DND-41 (cell line): ENCODE data around the gene PI16.

ENCODE experiments used
- ATAC-seq: fragments of 200-7000 bp; cut with Tn5 transposase; 3 replicates; pipeline ENCODE4 v1.9.1; 2021; ENCODE audit warnings: low read depth; ENCODE audit not compliant: insufficient read depth
- DNase-seq: peaks from one replicate; pipeline ENCODE4 v3.0.0-alpha.2; 2020
- H2AFZ ChIP-seq: 2 replicates; pipeline ENCODE4 v1.6.0; 2012; ENCODE audit warnings: low read depth, low read length
- H3K27ac ChIP-seq: 2 replicates; pipeline ENCODE4 v1.5.1; 2012; ENCODE audit warnings: low read length, inconsistent platforms
- H3K27me3 ChIP-seq: fragments of 200-600 bp; sonication (generic); 2 replicates; pipeline ENCODE4 v1.6.0; 2012; ENCODE audit warnings: low read length, mild to moderate bottlenecking, inconsistent platforms; ENCODE audit not compliant: insufficient read depth, poor library complexity
- H3K36me3 ChIP-seq: 2 replicates; pipeline ENCODE4 v1.5.1; 2012; ENCODE audit warnings: low read length, inconsistent platforms; ENCODE audit not compliant: insufficient read depth
- H3K4me1 ChIP-seq: 2 replicates; pipeline ENCODE4 v1.5.1; 2012; ENCODE audit warnings: mild to moderate bottlenecking, low read length; ENCODE audit not compliant: insufficient read depth
- H3K4me2 ChIP-seq: 2 replicates; pipeline ENCODE4 v1.6.0; 2012; ENCODE audit warnings: mild to moderate bottlenecking, moderate library complexity, low read length, inconsistent platforms; ENCODE audit not compliant: insufficient read depth
- H3K4me3 ChIP-seq, 2 experiments: fragments of 200-600 bp in 1 of 2; shearing (Covaris generic) in 1 of 2; 2 replicates each; pipeline ENCODE4 v1.5.1; 2012 to 2016; ENCODE audit warnings: inconsistent platforms in 2 of 2, low read length in 2 of 2, mild to moderate bottlenecking in 2 of 2, low read depth in 1 of 2, moderate library complexity in 1 of 2
- H3K79me2 ChIP-seq: 2 replicates; pipeline ENCODE4 v1.6.0; 2012; ENCODE audit warnings: low read length, inconsistent platforms; ENCODE audit not compliant: insufficient read depth
- H3K9ac ChIP-seq: 2 replicates; pipeline ENCODE4 v1.6.0; 2012; ENCODE audit warnings: low read depth, mild to moderate bottlenecking, inconsistent platforms, low read length, moderate library complexity
- H3K9me3 ChIP-seq: 2 replicates; pipeline ENCODE4 v1.5.1; 2012; ENCODE audit warnings: low read length, moderate library complexity, mild to moderate bottlenecking, inconsistent platforms; ENCODE audit not compliant: insufficient read depth, severe bottlenecking
- H4K20me1 ChIP-seq: 2 replicates; pipeline ENCODE4 v1.6.0; 2012; ENCODE audit warnings: low read length; ENCODE audit not compliant: insufficient read depth
- EZH2 ChIP-seq: IDR thresholded peaks from 3 replicates; pipeline ENCODE4 v1.6.1; 2012; ENCODE audit warnings: borderline replicate concordance, low read depth, mild to moderate bottlenecking, moderate library complexity, low read length, inconsistent platforms; ENCODE audit not compliant: severe bottlenecking
- TF ChIP-seq, protein P1 (sequence below): IDR thresholded peaks from 2 replicates; pipeline ENCODE4 v1.5.1; 2012; ENCODE audit warnings: borderline replicate concordance, low read length, moderate library complexity, mild to moderate bottlenecking; ENCODE audit not compliant: poor library complexity, severe bottlenecking; ENCODE audit errors: extremely low read depth

The PI16 gene

DNA sequence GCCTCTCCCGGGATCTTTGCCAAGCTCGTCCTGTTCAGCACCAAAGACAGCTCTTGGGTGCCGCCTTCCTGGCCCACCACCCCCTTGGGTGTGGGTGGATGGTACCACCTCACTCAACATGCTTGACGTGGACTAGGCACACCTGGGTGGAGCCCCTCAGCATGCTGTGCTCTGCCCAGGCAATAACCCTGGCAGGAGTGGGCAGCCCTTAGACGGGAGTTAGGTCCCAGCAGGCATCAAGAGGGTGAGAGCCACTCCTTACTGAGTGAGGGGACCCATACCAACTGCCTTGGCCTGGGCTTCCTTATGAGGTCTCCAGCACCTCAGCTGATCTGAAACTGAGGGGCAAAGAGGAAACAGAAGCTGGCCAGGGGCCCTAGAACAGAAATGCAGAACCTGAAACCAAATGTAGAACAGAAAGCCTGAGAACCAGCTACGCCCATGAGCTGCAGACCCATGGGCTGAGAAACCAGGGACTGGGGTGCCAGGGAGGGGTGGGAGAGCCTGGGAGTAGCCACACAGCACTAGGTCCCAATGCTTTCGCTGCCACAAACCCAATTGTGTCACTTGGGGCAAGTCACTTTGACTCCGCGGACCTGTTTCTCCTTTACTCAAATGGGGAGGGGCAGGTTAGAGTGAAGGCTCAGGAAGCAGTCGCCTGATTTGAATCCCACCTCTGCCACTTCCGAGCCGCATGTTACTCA is 53.0 kb downstream of the PI16 start:
- H3K79me2 ChIP-seq: no peaks in the 10 kb centered on the region
- H3K9me3 ChIP-seq: no peaks in the 10 kb centered on the region
- no peaks in the 10 kb centered on the region for H4K20me1 ChIP-seq
- no peak overlapping the region for H3K4me3 ChIP-seq
- H3K36me3 ChIP-seq: no peaks in the 10 kb centered on the region
- H3K27me3 ChIP-seq: no peaks in the 10 kb centered on the region
- H3K4me2 ChIP-seq: no peak overlapping the region
- no peak overlapping the region for H2AFZ ChIP-seq
- DNase-seq (no peak), ATAC-seq (peak; percentile 58)
- no peak overlapping the region for H3K9ac ChIP-seq
- no peak overlapping the region for H3K27ac ChIP-seq
- TF ChIP-seq EZH2: no peak
- TF ChIP-seq, protein P1, sequence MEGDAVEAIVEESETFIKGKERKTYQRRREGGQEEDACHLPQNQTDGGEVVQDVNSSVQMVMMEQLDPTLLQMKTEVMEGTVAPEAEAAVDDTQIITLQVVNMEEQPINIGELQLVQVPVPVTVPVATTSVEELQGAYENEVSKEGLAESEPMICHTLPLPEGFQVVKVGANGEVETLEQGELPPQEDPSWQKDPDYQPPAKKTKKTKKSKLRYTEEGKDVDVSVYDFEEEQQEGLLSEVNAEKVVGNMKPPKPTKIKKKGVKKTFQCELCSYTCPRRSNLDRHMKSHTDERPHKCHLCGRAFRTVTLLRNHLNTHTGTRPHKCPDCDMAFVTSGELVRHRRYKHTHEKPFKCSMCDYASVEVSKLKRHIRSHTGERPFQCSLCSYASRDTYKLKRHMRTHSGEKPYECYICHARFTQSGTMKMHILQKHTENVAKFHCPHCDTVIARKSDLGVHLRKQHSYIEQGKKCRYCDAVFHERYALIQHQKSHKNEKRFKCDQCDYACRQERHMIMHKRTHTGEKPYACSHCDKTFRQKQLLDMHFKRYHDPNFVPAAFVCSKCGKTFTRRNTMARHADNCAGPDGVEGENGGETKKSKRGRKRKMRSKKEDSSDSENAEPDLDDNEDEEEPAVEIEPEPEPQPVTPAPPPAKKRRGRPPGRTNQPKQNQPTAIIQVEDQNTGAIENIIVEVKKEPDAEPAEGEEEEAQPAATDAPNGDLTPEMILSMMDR: no peak
- no peaks in the 10 kb centered on the region for H3K4me1 ChIP-seq

DNA sequence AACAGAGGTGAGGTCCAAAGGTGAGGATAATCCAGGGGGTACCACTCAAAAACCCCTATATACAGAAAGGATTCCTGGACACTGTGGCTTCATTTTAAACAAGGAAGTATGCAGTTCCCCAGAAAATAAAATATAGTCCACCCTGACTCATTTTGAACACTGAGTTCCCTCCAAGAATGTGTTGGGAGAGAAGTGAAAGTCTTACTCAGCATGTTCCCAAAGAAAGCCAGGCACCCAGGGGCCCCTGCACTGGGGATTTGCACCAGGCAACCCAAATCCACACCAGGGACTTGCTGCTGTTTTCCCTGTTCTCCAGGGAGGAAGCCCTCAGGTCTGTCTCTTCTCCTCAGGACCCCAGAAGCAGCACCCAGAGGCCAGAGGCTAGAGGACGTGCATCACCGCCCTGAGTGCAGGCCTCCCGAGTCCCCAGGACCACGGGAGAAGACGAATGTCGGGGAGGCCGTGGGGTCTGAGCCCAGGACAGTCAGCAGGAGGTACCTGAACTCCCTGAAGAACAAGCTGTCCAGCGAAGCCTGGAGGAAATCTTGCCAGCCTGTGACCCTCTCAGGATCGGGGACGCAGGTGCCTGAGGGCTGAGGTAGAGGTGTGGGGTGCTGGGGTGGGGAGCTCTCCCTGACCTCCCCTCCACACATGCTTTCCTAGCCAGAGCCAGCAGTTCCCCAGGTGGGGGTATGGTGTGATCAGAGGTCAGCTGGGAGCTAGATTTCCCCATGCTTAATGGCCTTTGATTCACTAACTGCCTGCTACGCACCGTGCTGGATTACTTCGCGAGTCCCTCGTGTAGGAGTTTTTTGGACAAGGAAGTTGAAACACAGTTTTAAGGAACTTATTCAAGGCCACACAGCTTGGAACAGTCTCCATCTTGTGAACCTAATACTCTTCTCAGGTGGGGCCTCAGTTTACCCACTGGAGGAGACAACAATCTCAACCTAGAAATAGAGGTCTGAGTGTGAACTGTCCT is 54.2 kb downstream of the PI16 start:
- H3K27ac ChIP-seq: no peak overlapping the region
- H3K27me3 ChIP-seq: no peaks in the 10 kb centered on the region
- no peak overlapping the region for H3K4me3 ChIP-seq
- ATAC-seq: no peak
- no peak for TF ChIP-seq EZH2
- TF ChIP-seq, protein P1: no peak
- no peaks in the 10 kb centered on the region for H3K36me3 ChIP-seq
- no peak overlapping the region for H3K4me2 ChIP-seq
- DNase-seq: no peak
- no peak overlapping the region for H3K9ac ChIP-seq
- H2AFZ ChIP-seq: no peak overlapping the region
- H3K4me1 ChIP-seq: no peaks in the 10 kb centered on the region
- no peaks in the 10 kb centered on the region for H3K79me2 ChIP-seq
- H3K9me3 ChIP-seq: no peaks in the 10 kb centered on the region
- H4K20me1 ChIP-seq: no peaks in the 10 kb centered on the region

DNA sequence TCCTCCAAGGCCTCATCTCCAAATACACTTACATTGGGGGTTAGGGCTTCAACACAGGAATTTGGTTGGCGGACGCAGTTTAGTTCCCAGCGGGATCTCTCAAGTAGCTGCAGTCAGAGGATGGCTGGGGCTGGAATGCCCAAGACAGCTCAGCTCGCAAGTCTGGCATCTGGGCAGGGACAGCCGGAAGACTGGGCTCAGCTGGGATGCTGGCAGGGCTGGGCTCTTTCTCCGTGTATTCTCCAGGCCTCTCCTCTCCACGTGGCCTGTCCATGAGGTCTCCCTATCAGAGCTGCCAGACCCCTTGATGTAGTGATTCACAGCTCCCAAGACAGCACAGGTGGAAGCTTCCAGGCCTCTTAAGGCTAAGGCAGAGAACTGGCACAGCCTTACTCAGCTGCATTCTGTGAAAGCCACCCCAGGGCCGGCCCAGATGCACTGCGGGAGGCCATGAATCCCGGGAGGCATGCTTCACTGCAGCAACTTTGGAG is 55.9 kb downstream of the PI16 start:
- no peaks in the 10 kb centered on the region for H3K9me3 ChIP-seq
- no peak for ATAC-seq
- H3K27me3 ChIP-seq: no peaks in the 10 kb centered on the region
- no peak for TF ChIP-seq EZH2
- TF ChIP-seq, protein P1: no peak
- no peaks in the 10 kb centered on the region for H4K20me1 ChIP-seq
- no peak for DNase-seq
- no peak overlapping the region for H3K4me3 ChIP-seq
- no peak overlapping the region for H3K27ac ChIP-seq
- no peaks in the 10 kb centered on the region for H3K4me1 ChIP-seq
- no peak overlapping the region for H2AFZ ChIP-seq
- H3K36me3 ChIP-seq: no peaks in the 10 kb centered on the region
- no peak overlapping the region for H3K9ac ChIP-seq
- H3K4me2 ChIP-seq: no peak overlapping the region
- no peaks in the 10 kb centered on the region for H3K79me2 ChIP-seq
